ENCODE data around the gene KCNC1.

DNA sequence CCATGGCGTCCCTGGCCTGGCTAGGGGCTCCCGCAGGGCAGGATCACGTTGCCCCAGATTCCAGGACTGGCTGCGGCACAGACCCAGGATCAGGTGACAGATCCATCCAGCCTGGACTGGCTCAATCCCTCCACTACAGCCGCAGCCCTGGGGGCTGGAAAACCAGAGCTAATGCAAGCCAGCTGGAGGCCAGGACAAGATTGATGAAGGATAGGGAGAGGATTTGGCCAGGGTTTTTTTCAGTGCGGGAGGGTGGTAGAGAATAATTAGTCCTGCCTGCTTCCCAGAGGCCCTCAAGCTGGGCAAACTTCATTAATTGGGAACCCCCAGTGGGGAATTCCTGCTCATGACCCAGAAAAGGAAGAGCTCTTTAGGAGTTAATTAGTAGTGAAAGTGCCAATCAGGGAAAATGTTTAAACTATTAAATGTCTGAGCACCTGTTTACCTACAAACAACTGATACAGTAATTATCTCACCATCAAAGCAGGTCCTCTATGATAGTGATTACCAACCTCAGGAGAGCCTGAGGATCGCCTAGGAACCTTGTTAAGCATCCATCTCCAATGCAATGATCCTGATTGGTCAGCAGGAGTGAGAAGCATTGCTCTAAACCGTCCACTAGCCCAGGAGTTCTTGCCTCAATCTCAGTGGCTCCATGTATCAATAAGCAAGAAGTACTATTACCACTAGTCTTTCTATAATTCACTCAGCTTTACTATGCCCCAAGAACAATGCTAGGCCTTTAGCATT, 48.2 kb upstream of the KCNC1 start:
- TF ChIP-seq, protein P1, sequence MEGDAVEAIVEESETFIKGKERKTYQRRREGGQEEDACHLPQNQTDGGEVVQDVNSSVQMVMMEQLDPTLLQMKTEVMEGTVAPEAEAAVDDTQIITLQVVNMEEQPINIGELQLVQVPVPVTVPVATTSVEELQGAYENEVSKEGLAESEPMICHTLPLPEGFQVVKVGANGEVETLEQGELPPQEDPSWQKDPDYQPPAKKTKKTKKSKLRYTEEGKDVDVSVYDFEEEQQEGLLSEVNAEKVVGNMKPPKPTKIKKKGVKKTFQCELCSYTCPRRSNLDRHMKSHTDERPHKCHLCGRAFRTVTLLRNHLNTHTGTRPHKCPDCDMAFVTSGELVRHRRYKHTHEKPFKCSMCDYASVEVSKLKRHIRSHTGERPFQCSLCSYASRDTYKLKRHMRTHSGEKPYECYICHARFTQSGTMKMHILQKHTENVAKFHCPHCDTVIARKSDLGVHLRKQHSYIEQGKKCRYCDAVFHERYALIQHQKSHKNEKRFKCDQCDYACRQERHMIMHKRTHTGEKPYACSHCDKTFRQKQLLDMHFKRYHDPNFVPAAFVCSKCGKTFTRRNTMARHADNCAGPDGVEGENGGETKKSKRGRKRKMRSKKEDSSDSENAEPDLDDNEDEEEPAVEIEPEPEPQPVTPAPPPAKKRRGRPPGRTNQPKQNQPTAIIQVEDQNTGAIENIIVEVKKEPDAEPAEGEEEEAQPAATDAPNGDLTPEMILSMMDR (IDR thresholded peaks at IDR 0.05), result no peak
- TF ChIP-seq POLR2A (IDR thresholded peaks at IDR 0.05) (no peak), EP300 (IDR thresholded peaks at IDR 0.05) (no peak)
